GM12801 (cell line): ENCODE data around the gene EMX2.

ENCODE experiments used
- CTCF ChIP-seq: IDR thresholded peaks from one replicate; pipeline ENCODE4 v1.5.1; 2011; ENCODE audit warnings: control low read depth; ENCODE audit not compliant: insufficient read length; ENCODE audit errors: extremely low read depth

The EMX2 gene

GRCh38 chr10:117502421-117503243, 39.9 kb upstream of the EMX2 start:
- TF ChIP-seq CTCF = no peak

GRCh38 chr10:117503244-117504205, 39.0 kb upstream of the EMX2 start:
- no peak for TF ChIP-seq CTCF

- no peak for TF ChIP-seq CTCF
These were observed 38.0 kb upstream of the EMX2 start for GRCh38 chr10:117504562-117504961.

- TF ChIP-seq CTCF = no peak
These were observed 33.0 kb upstream of the EMX2 start for GRCh38 chr10:117509573-117509972.

- TF ChIP-seq CTCF = no peak
These were observed 30.8 kb upstream of the EMX2 start for GRCh38 chr10:117511601-117512390.

- no peak for TF ChIP-seq CTCF
These were observed 27.6 kb upstream of the EMX2 start for GRCh38 chr10:117514971-117515370.

- no peak for TF ChIP-seq CTCF
These were observed 25.9 kb upstream of the EMX2 start for GRCh38 chr10:117516681-117517080.
